GM19463 (cell line): ENCODE measurements around the gene TBC1D23.
A peak's percentile ranks its signal among the peaks of the same experiment; 100 is the strongest.
"Not testable (repeated sequence)": the region's sequence is repeated elsewhere in the genome, so short reads cannot be mapped to it uniquely, and the experiment has no call there.

ENCODE experiments used
- ATAC-seq: cut with Tn5 transposase; IDR thresholded peaks from one replicate; pipeline ENCODE4 v1.9.1; 2021; ENCODE audit warnings: mild to moderate bottlenecking, moderate library complexity; ENCODE audit not compliant: unreplicated experiment

TBC1D23 gene

DNA sequence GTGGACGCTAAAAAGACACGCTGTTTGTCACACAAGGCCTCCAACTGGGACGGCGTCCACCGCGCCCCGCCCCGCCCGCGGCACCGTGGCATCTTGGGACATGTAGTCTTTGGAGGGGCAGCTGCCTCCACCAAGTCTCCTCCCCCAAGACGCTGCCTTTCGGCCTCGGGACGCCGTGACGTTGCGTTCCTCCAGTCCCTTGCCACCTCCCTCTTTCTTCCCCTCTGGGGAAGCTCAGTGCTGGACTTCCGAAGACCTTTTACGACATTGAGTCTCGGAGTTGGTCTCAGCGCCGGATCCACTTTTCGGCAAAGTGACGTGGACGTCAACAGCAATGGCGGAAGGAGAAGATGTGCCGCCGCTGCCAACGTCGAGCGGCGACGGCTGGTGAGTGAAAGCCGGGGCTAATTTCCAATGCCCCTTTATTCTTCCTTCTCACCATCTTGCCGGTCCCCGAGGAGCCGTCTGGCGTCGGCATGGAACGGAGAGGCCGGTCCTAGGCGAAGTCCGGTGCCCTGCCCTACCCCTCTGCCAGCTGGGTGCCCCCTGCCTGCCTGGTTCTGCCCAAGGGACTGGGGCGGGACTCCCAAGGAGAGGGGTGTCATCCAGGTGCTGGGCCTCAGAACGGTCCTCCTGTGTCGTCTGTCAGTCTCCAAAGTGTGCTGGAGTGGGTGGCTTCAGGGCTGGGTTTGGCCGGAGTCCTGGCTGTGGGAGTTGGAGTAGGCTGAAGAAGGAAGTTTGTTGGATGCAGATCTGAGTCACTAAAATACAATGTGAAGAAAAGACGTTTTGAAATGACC is at the start of gene TBC1D23:
TSS of gene TBC1D23 (plus strand) at position 308 of the 800 bp plus-strand sequence. CDS start at position 335, 27 bp downstream.
- peak; percentile 100 for ATAC-seq

DNA sequence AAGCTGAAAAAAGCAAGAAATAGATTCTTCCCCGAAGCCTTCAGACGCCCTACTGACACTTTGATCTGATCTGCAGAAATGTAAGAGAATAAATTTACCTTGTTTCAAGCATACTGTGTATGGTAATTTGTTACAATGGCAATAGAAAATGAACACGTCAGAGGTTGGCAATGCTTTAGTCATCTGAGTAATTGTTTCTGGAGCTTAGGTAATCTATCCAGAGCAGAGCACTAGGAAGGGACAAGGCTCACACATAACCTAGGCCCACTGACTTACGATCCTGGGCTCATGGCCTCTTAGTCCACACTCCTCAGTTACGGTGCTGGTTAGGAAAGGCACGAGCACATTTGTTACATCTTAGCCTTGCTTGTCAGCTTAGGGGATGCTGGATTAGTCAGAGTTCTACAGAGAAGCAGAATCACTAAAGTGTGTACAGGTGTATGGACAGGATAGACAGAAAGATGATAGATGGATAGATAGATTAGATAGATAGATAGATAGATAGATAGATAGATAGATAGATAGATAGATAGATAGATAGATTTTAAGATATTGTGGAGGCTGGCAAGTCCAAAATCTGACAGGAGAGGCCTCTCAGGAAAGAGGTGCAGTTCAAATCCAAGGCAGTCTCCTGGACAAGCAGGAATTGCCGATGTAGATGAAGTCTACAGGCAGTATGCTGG is 46.8 kb upstream of the TBC1D23 start:
- no peak for ATAC-seq

DNA sequence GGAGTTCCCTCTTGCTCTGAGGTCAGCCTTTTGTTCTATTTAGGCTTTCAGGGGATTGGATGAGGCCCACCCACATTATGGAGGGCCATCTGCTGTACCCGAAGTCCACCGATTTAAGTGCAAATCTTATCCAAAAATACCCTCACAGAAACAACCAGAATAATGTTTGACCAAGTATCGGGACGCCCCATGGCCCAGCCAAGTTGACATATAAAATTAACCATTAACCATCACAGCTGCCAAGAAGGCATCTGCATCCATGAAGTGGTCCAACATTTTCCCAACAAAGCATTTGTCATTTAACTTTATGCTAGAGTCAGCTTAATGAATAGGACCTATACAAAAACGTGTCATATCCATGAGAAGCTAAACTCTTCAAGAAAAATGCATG is 46.2 kb upstream of the TBC1D23 start:
- ATAC-seq = no peak

DNA sequence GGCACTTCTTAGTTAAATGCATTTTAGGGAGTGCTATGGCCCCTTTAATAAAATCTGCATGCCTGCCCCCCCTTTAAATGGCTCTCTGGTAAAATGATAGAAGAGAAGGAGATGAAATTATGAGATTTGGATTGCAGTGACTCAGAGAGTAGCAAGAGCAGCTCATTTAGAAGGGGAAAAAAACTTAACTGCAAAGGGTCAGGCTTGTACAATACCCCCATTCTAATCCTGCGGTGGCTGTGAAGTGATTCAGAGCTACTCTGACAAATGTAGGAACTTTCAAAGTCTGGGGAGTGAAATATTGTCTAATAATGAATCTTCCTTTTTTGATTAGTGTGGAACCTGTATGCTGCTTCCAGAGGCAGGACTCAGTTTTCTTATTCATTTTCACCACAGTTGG is 44.1 kb upstream of the TBC1D23 start:
- no peak for ATAC-seq

DNA sequence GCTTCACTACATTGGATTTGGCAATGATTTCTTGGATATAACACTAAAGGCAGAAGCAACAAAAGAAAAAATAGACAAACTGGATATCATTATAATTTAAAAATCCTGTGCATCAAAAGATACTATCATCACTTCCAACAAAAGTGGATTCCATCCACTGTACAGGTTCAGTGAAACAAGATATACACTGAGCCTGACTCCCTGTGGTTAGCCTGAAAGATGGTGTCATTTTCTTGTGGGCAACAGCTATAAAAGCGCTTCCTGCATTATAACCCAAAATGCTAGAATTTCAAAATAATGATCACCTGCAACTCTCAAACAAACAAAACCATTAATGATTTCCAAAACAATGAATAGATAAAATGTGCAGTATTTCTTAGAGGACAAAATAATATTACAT is 39.6 kb upstream of the TBC1D23 start:
- no peak for ATAC-seq

DNA sequence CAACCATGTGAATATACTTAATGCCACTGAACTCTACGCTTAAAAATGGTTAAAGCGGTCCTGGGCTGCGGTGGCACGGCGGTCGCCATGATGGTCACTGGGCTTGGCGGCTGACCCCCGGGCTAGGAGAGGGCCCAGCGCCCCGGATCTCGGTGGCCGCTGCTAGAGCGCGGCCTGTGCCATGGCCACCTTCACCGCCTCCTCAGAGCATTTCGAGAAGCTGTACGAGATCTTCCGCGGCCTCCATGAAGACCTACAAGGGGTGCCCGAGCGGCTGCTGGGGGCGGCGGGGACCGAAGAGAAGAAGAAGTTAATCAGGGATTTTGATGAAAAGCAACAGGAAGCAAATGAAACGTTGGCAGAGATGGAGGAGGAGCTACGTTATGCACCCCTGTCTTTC is 35.6 kb upstream of the TBC1D23 start:
- ATAC-seq = no peak

DNA sequence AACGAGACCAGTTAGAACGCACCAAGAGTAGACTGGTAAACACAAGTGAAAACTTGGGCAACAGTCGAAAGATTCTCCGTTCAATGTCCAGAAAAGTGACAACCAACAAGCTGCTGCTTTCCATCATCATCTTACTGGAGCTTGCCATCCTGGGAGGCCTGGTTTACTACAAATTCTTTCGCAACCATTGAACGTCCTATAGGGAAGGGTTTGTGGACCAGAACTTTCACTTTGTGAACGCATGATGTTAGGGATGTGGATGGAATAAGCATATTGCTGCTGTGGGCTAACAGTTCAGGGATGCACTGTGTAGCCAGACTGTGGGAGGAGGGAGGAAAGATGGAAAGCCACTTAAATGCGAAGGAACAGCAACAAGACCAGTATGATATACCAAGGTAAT is 34.9 kb upstream of the TBC1D23 start:
- ATAC-seq = no peak

DNA sequence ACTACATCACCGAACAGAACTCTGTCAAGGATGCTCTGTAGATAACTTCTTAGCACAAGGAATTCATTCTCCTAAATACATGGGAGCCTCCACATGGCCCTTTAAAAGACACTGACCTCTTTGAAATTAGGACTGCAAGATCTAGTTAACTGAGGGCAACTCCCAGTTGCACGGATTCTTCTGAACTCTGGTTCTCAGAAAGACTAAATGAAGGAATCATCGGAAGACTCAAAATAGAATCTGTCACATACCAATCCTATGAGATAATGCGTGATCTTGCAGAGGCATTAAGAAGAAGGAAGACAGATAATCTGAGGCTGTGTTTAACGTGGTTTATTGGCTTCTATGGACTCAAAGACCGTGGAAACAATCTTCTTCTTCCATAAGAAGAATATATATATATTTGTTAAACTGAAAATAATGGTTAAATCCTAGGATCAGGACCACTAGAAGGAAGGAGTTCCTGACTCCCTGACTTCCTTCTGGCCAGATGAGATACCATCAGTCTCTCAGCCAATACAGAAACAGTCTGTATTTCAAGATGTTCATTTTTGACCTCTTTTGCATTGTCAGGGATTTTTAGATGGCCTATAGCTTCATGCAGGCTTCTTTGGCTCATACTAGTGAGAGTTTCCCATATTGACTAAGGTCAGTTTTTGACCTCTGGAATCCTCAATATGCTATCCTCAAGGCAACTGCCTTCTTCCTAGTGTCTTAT is 33.9 kb upstream of the TBC1D23 start:
- no peak for ATAC-seq

DNA sequence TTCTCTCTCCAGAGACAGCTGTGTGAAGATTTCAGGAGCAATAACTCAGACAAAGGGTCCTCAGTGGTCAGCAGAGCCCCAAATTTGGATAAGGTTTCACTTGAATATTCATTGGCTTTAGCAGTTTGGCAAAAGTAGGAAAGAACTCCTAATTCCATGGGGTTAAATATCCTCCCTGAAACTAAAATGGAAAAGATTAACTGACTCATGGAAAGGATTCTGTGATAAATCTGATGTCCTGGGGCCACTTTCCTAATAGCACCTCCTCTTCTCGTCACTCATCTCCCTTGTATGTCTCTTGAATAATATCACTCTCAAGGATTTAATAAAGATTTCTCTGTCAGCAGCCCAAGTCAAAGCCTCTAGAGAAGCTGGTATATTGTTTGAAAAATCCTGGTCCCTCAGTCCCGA is 33.3 kb upstream of the TBC1D23 start:
- no peak for ATAC-seq

DNA sequence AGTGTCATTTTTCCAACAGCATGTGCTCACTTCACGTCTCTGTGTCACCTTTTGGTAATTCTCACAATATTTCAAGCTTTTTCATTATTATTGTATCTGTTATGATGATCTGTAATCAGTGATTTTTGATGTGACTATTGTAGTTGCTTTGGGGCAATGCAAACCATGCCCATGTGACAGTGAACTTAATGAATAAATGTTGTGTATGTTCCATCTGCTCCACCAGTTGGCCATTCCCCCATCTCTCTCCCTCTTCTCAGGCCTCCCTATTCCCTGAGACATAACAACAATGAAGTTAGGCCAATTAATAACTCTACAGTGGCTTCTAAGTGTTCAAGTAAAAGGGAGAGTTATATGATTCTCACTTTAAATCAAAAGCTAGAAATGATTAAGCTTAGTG is 32.5 kb upstream of the TBC1D23 start:
- ATAC-seq = no peak

DNA sequence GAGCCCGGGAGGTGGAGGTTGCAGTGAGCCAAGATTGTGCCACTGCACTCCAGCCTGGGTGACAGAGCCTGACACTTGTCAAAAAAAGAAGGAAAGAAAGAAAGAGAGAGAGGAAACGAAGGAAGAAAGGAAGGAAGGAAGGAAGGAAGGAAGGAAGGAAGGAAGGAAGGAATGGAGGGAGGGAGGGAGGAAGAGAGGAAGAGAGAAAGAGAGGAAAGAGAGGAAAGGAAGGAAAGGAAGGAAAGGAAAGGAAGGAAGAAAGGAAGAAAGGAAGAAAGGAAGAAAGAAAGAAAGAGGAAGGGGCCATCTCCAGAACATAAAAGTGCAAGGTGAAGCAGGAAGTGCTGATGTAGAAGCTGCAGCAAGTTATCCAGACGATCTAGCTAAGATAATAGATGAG is 31.6 kb upstream of the TBC1D23 start:
- ATAC-seq = not testable (repeated sequence)

DNA sequence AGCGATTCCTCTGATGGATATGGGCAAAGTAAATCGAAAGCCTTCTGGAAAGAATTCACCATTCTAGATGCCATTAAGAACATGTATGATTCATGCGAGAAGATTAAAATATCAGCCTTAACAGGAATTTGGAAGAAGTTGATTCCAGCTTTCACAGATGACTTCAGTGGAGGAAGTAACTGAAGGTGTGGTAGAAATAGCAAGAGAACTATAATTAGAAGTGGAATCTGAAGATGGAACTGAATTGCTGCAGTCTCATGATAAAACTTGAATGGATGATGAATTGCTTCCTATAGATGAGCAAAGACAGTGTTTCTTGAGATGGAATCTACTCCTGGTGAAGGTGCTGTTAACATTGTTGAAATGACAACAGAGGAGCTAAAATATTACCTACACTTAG is 30.1 kb upstream of the TBC1D23 start:
- no peak for ATAC-seq

DNA sequence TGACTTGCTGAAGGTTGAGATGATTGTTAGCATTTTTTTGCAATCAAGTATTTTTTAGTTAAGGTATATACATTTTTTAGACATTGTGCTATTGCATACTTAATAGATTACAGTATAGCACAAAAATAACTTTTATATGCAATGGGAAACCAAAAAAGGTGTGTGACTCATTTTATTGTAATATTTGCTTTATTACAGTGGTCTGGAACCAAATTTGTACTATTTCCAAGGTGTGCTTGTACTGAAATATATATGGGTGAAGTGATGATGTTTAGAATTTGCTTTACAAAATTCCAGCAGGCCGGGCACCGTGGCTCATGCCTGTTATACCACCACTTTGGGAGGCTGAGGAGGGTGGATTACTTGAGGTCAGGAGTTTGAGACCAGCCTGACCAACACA is 29.1 kb upstream of the TBC1D23 start:
- ATAC-seq = no peak

DNA sequence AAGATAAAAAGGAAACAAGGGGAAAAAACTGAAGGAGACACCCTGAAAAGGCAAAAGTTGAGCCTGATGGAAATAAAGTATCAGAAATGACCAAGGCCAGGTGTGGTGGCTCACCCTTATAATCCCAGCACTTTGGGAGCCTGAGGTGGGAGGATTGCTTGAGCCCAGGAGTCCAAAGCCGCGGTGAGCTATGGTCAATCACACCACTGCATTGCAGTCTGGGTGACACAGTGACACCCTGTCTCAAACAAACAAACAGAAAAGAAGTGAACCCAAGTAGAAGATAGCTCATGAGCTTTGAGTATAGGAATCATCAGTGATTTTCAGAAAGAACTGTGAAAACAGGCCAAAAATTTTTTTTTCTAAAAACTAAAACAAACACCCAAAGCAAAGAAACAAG is 26.4 kb upstream of the TBC1D23 start:
- ATAC-seq = no peak

DNA sequence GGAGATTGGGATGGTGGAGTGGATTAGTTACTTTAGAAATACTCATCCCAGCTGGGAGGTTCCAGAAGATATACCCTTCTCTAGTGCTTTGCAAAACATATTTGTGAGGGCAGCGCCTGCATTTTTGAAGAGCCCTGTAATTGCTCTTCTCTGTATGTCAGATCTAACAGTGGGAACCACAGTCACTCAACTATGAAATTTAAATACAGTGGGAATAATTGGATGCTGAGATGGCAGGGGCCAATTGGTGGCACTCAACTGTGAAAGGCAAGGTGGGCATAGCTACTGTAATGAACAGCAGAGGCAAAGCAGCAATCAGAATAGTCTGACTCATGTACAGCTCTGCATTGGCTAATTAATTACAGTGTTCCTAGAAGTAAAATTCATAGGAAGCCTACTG is 22.2 kb upstream of the TBC1D23 start:
- no peak for ATAC-seq

DNA sequence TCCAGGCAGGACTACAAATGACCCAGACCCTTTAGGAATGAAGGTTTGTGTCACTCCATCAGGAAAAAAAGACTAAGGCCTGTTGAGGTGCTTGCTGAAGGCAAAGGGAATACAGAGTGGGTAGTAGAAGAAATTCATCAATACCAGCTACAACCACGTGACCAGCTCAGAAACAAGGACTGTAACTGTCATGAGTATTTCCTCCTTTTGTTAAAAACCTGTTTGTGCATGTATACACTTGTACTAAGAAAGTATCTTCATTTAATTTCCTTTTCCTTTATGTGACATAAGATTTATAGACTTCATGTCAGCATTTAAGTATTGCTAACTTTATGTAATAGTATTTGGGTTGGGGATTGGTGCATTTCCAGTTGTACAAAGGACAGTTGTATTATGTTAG is 18.3 kb upstream of the TBC1D23 start:
- ATAC-seq = not testable (repeated sequence)

DNA sequence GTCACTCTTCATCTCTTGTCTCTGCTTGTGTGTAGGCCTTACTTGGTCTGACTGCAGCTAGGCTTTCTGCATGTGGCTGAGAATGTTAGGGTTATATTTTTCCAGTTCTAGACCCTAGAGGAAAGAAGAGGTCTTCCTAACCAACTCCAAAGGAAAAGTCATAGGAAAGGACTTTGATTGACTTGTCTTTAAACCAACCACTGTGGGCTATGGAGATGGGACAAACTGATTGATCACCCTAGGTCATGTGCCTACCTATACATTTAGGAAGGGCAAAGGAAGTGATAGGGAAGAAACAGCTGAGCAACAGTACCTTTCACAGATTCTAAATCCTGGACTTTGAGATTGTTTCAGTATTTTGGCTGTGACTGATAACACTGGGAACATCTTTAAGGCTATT is 16.5 kb upstream of the TBC1D23 start:
- no peak for ATAC-seq

DNA sequence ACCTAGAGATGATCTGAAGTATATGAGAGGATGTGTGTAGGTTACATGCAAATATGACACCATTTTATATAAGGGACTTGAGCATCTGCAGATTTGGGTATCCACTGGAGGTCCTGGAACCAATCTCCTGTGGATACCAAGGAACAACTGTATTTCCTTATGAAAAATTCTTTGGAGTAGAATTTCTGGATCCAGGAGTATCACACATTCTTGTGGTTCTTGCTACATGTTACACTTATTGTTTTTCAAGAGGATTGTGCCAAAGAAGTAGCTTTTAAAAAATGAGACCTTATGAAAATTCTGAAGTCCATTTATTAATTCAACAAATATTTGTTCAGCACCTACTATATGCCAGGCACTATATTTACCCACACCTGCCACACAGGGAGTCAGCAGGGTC is 15.7 kb upstream of the TBC1D23 start:
- no peak for ATAC-seq

DNA sequence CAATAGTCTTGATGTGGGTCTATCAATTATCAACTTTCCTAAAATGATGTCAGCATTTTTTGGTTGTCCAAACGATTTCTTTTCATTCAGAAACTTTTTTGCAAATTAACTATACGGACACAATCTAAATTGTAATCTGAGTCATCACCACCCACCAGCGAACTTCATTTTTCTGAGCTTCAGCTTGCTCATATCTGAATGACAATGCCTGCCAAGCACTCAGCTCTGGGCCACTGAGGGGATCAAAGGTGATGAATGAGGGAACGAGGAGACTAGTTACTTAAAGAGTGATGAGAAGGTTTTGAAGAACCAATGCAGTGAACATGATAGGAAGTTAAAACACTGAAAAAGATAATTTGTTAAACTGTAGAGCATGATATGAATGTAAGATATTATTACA is 14.9 kb upstream of the TBC1D23 start:
- ATAC-seq = no peak

DNA sequence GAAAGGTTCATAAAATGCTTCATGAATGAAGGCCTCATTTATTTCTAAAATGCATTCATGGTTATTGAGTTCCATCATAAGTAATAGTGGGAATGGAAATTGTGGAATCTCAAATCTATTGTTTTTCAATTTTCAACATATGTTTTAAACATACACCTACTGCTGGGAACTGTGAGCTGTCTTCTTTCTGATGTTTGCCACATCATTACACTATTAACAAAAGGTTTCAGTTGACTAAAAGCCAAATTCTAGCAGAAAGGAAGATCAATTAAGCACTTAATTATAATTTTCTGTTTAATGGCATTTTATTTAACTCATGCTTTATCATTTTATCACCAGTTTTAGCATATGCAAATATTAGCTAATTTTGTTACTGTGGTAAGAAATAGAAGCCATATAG is 13.8 kb upstream of the TBC1D23 start:
- no peak for ATAC-seq

DNA sequence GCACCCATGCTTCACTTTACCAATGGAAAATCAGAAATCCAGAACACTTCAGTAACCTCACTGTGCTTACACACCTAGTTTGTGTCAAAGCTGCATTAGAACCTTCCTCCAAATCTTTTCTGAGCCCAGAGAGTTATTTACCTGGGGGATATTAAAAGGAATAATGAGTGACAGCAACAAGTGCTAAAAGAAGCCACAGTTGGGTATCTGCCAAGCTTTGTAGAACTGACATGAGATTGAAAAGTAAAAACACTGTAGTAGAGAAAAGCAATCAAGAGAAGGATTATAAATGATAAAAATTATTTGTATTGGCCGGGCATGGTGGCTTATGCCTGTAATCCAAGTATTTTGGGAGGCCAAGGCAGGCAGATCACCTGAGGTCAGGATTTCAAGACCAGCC is 8.8 kb upstream of the TBC1D23 start:
- no peak for ATAC-seq
